Psoas muscle (tissue), 8 donors: ENCODE measurements around the gene FBXW11. TPM values are rescaled to one million over a fixed set of nuclear protein-coding genes. Genes with fewer than 3 reads are reported as not detected.

ENCODE experiments used
- ATAC-seq, 4 donors: fragments of 200-7000 bp; cut with Tn5 transposase; one replicate each; pipeline ENCODE4 v1.9.1; 2020; ENCODE audit warnings: moderate library complexity in 3 of 4, mild to moderate bottlenecking in 2 of 4
- DNase-seq, 2 donors: peaks; one replicate each; pipeline ENCODE4 v3.0.0-alpha.2; 2020
- H3K27ac ChIP-seq: fragments of 200-600 bp; one replicate; pipeline ENCODE4 v1.8.0; 2022
- H3K27me3 ChIP-seq, 3 donors: fragments of 200-600 bp in 1 of 3; one replicate each; pipeline versions ENCODE4 v1.6.1 to v1.8.0; 2013 to 2022; ENCODE audit warnings: low read length in 2 of 3, mild to moderate bottlenecking in 2 of 3, moderate library complexity in 1 of 3; ENCODE audit not compliant: insufficient read depth in 3 of 3
- H3K36me3 ChIP-seq, 2 donors: fragments of 200-600 bp in 1 of 2; one replicate each; pipeline versions ENCODE4 v1.6.1 to v1.8.0; 2013 to 2022; ENCODE audit warnings: low read depth in 1 of 2, mild to moderate bottlenecking in 1 of 2, moderate library complexity in 1 of 2; ENCODE audit not compliant: insufficient read depth in 1 of 2
- H3K4me1 ChIP-seq: fragments of 200-600 bp; one replicate; pipeline ENCODE4 v1.8.0; 2022
- H3K4me3 ChIP-seq: fragments of 200-600 bp; one replicate; pipeline ENCODE4 v1.8.0; 2022; ENCODE audit warnings: mild to moderate bottlenecking
- H3K9me3 ChIP-seq: fragments of 200-600 bp; one replicate; pipeline ENCODE4 v1.8.0; 2022
- CTCF ChIP-seq: fragments of 200-600 bp; IDR thresholded peaks from one replicate; pipeline ENCODE4 v1.8.0; 2022; ENCODE audit warnings: antibody characterized with exemption
- WGBS, 3 donors: extraction: QIAGEN DNeasy Blood & Tissue Kit; methylation state at CpG; one replicate each; pipeline versions ENCODE4 v1.1.6 to v1.1.7; 2013; 5-methylcytosine and 5-hydroxymethylcytosine counted together
- intact Hi-C, 2 donors: fragments of 100-400 bp; cut with DNase I; formaldehyde crosslinking; loops; one replicate each; pipeline versions ENCODE4 v1.11.0 to v1.14.2; 2022
- polyA plus RNA-seq, 3 donors: library from polyadenylated mRNA; stranded (reverse); fragments of 200-250 nt; gene quantifications; one replicate each; pipeline ENCODE4 v1.2.3, GENCODE V29; 2013
- total RNA-seq, 4 donors: library from RNA; stranded (reverse); fragmentation: NEBNext Ultra II Directional in 2 of 4; extraction: Animal tissue kit (Norgen Biotek cat#: 25700) in 2 of 4; gene quantifications; one replicate each; pipeline versions ENCODE4 v1.2.1 to v1.2.4, GENCODE V29; 2021 to 2023
- donor health status: healthy with polysubstance abuse.
- donor health status: DM: no; HTN: no; CAD: no; lungs with moderate emphysema.
- donor health status: Bipolar disorder and iron deficiency.
- donor health status: healthy.
- donor health status: DM: yes; HTN: yes; CAD: no.
- donor health status: DM: no; HTN: no; CAD: no.
- donor health status: DM: no; HTN: no; CAD: no.
- donor health status: DM: yes; HTN: yes; CAD: no.

Gene FBXW11
- total and polyA plus RNA-seq, 7 donors, result 14.7 to 62.8 (median 50.1) TPM

GRCh38 chr5:171899792-171900191 is 106.6 kb downstream of the FBXW11 start:
- Histone ChIP-seq H3K27me3 (no peaks in the 10 kb centered on the region), H3K4me3 (no peak overlapping the region), H3K36me3 (peaks cover 5 to 7% of the 10 kb centered on the region in 2 donors), H3K27ac (no peak overlapping the region), H3K4me1 (no peaks in the 10 kb centered on the region), H3K9me3 (no peaks in the 10 kb centered on the region)
- intact Hi-C loops, result no loop called here
- WGBS, 3 donors, result 90 to 96% (median 94%) methylated on average over 5 of the region's 5 CpGs
- DNase-seq (no peak), ATAC-seq (no peak)
- no peak for TF ChIP-seq CTCF

GRCh38 chr5:171898879-171899278 is 107.6 kb downstream of the FBXW11 start:
- intact Hi-C loops, result no loop called here
- Histone ChIP-seq H3K36me3 (peaks cover 5 to 7% of the 10 kb centered on the region in 2 donors), H3K27me3 (no peaks in the 10 kb centered on the region), H3K4me3 (no peak overlapping the region), H3K27ac (no peak overlapping the region), H3K4me1 (no peaks in the 10 kb centered on the region), H3K9me3 (no peaks in the 10 kb centered on the region)
- ATAC-seq (no peak), DNase-seq (no peak)
- 63 to 77% (median 69%) methylated on average over 1 of the region's 1 CpG for WGBS, 3 donors
- no peak for TF ChIP-seq CTCF

- no peaks in the 10 kb centered on the region for H3K9me3 ChIP-seq
- 91 to 94% (median 92%) methylated on average over 4 of the region's 4 CpGs for WGBS, 3 donors
- peaks cover 2% of the 10 kb centered on the region for H3K4me1 ChIP-seq
- ATAC-seq, result no peak
- intact Hi-C loops, result no loop called here
- H3K4me3 ChIP-seq, result no peak overlapping the region
- H3K36me3 ChIP-seq, result peaks cover 5 to 7% of the 10 kb centered on the region in 2 donors
- no peak for DNase-seq
- TF ChIP-seq CTCF, result no peak
- no peaks in the 10 kb centered on the region for H3K27me3 ChIP-seq
- no peak overlapping the region for H3K27ac ChIP-seq
Measured at GRCh38 chr5:171898386-171898785, 108.1 kb downstream of the FBXW11 start.

GRCh38 chr5:171897231-171897630 is 109.2 kb downstream of the FBXW11 start:
- 100% methylated on average over 1 of the region's 1 CpG for WGBS, 3 donors

More at GRCh38 chr5:171897231-171897630, 109.2 kb downstream of the FBXW11 start:
- Histone ChIP-seq H3K36me3 (peaks cover 5 to 7% of the 10 kb centered on the region in 2 donors), H3K27me3 (no peaks in the 10 kb centered on the region), H3K27ac (no peak overlapping the region), H3K4me1 (peaks cover 13% of the 10 kb centered on the region), H3K4me3 (no peak overlapping the region), H3K9me3 (no peaks in the 10 kb centered on the region)
- DNase-seq (no peak), ATAC-seq (no peak)
- intact Hi-C loops, result no loop called here
- no peak for TF ChIP-seq CTCF
